C4-2B (cell line): Measurements from ENCODE around the gene RFC2.
"Not testable (repeated sequence)": the region's sequence is repeated elsewhere in the genome, so short reads cannot be mapped to it uniquely, and the experiment has no call there.

Experiments
- H3K27ac ChIP-seq: fragments of 450-650 bp; 2 replicates; pipeline ENCODE4 v1.5.1; 2017
- ZFX ChIP-seq: fragments of 450-650 bp; IDR thresholded peaks from 2 replicates; pipeline ENCODE4 v1.6.1; 2017
- TF ChIP-seq, protein P1 (sequence below): fragments of 450-650 bp; conservative IDR thresholded peaks from 2 replicates; pipeline ENCODE4 v1.5.1; 2017; ENCODE audit warnings: mild to moderate bottlenecking

The RFC2 gene

DNA sequence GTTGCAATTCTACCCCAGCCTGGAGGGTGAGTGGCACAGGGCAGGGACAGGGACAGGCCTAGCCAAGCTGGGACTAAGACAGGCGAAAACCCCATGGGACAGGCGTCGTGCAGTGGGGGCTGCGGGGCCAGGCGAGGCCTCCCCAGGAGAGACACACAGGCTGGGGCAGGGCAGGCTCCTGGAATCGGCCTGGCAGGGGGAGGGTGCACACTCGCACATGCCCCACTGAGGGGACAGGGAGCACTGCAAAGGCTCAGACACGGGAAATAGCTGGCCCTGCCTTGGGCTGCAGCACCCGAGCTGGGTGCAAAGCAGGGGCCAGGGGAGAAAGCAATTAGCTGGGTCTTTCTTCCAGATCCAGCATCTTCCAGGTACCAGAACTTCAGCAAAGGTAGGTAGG lies 34.0 kb downstream of the RFC2 start:
- TF ChIP-seq, protein P1, sequence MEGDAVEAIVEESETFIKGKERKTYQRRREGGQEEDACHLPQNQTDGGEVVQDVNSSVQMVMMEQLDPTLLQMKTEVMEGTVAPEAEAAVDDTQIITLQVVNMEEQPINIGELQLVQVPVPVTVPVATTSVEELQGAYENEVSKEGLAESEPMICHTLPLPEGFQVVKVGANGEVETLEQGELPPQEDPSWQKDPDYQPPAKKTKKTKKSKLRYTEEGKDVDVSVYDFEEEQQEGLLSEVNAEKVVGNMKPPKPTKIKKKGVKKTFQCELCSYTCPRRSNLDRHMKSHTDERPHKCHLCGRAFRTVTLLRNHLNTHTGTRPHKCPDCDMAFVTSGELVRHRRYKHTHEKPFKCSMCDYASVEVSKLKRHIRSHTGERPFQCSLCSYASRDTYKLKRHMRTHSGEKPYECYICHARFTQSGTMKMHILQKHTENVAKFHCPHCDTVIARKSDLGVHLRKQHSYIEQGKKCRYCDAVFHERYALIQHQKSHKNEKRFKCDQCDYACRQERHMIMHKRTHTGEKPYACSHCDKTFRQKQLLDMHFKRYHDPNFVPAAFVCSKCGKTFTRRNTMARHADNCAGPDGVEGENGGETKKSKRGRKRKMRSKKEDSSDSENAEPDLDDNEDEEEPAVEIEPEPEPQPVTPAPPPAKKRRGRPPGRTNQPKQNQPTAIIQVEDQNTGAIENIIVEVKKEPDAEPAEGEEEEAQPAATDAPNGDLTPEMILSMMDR: no peak
- TF ChIP-seq ZFX: no peak
- no peak overlapping the region for H3K27ac ChIP-seq

DNA sequence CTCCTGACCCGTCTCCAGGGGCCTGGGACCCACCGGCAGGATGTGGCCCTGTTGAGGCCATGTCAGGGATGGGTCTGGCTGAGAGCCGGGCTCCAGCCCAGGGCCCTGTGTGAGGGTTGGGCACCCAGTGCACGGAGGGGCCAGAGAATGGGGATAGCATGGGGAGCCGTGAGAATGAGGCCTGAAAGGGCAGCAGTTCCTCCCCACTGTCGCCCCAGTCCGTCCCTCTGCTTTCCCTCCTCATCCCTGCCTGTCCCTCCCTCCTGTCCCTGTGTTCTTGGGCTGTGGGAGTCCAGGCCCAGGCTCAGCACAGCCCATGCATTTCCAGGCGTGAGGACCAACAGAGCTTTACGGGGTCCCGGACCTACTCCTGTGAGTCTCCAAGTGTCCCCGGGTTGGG lies 34.8 kb downstream of the RFC2 start:
- H3K27ac ChIP-seq: no peak overlapping the region
- no peak for TF ChIP-seq ZFX
- TF ChIP-seq, protein P1: no peak

- no peak overlapping the region for H3K27ac ChIP-seq
- TF ChIP-seq ZFX: no peak
Observed at GRCh38 chr7:74218343-74218698, 35.9 kb downstream of the RFC2 start.

DNA sequence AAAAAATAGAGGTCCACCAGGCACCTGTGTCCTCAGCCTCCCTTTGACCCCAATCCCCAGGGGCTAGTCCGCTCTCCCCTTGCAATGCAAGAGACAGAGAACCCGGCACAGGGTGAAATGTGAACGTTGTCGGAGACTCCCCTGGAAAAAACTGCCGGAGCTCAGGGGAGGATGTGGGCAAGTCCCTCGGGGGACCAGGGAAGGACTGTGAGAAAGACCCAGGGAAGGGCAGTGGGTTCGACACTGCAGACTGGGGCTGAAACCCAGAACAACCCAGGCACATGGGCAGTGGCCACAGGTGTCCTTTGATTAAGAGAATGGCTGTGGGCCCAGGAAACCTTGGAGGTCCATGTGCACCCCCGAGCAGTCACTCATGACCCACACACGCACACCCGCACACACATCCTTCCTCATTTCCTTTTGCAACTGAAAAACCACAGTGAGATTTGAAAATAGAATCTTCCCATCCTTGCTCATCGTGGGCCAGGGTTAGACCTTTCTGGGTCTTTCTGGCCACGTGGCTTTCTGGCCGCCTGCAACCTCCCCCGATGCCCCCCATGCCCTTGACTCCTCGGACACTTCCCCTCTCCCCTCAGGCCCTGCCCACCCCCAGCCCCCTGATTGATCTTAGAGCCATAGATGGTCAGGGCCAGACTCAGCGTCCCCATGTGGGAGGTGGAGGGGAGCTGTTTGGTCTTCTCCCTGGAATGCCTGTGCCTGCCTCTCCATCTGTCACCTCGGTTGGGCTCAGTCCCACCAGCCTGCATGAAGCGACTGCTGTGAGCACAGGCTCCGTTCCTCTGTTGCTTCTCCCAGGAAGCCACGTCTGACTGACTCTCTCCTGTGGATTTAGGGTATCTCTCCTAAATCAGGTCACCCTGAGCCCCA lies 36.5 kb downstream of the RFC2 start:
- no peak overlapping the region for H3K27ac ChIP-seq
- no peak for TF ChIP-seq ZFX

- no peak overlapping the region for H3K27ac ChIP-seq
- TF ChIP-seq, protein P1: no peak
- TF ChIP-seq ZFX: no peak
Observed at GRCh38 chr7:74216361-74216761, 37.8 kb downstream of the RFC2 start.

DNA sequence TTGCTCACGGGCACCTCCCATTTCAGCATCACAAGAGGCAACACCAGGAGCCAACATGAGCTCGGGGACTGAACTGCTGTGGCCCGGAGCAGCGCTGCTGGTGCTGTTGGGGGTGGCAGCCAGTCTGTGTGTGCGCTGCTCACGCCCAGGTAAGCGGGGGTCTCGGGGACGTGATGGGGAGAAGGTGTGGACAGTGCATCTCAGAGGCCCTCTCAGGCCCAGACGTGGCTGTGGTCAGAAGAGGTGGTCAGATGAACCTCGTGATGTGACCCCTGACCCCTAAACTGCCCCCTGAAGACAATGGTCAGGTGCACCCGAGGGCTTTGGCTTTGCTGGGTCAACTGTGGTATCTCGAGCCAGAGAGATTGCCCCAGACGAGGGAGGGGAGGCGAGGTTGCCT lies 38.3 kb downstream of the RFC2 start:
- H3K27ac ChIP-seq: no peak overlapping the region

DNA sequence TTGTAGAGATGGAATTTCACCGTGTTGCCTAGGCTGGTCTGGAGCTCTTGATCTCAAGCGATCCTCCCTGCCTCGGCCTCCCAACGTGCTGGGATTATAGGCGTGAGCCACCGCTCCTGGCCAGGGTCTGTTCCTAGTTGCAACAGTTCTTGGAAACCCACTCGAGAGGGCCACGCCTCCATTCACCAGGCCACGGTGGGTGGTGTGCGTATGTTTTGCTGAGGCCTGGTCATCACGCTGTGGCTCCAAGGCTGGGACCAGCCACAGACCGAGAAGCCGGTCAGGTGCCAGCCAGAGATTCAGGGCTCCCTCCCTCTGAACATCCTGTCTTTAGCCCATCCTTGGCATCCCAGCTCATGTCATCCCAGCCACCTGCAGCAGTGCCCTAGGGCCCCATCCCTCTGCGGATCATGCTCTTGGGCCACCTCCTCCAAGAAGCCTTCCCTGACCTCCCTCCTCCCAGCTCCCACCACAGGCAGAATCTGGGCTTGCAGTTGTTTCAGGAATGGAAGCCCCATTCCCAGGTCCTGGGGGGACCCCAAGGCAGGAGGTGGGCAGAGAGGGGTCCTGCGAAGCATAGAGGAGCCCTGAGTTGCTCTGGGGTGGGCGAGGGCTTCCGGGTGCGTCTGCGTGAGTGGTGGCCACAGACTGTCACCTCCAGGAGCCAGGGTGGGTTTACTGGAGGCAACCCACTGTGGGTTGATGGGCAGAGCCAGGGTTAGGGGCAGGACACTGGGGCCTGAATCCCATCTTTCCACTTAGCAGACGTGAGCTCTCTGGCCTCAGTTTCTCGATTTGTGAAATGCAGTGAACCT lies 39.2 kb downstream of the RFC2 start:
- H3K27ac ChIP-seq: no peak overlapping the region
- TF ChIP-seq, protein P1: no peak
- TF ChIP-seq ZFX: no peak

More for the DNA sequence above, 38.3 kb downstream of the RFC2 start:
- TF ChIP-seq, protein P1: no peak
- no peak for TF ChIP-seq ZFX

- no peak for TF ChIP-seq ZFX
- TF ChIP-seq, protein P1: no peak
- H3K27ac ChIP-seq: no peak overlapping the region
Observed at GRCh38 chr7:74212661-74213060, 41.5 kb downstream of the RFC2 start.

DNA sequence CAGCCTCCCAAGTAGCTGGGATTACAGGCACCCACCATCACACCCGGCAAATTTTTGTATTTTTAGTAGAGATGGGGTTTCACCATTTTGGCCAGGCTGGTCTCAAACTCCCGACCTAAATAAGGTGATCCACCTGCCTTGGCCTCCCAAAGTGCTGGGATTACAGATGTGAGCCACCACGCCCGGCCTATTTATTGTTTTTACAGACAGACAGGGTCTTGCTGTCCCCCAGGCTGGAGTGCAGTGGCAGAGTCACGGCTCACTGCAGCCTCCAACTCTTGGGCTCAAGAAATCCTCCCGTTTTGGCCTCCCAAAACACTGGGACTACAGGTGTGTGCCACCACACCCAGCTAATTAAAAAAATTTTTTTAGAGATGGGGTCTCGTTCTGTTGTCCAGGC lies 46.0 kb downstream of the RFC2 start:
- H3K27ac ChIP-seq: not testable (repeated sequence)
